ENCODE measurements around the gene FDXR. TPM values are rescaled to one million over a fixed set of nuclear protein-coding genes. Genes with fewer than 3 reads are reported as not detected.
A peak's percentile ranks its signal among the peaks of the same experiment; 100 is the strongest.

The FDXR gene
- total RNA-seq, 5 donors from 2014 or later (not counting 1 experiment from before 2014, with no cell fraction given), result 4.2 to 20.7 (median 15.3) TPM

- H3K9me3 Mint-ChIP-seq, result no peaks in the 10 kb centered on the region
- Histone ChIP-seq H3K9me3 (no peaks in the 10 kb centered on the region), H3K27me3 (replicated peaks in 1 of 2; ENCODE audit: control insufficient read depth in 2 of 2, extremely low read depth in 1 of 2, insufficient read depth in 2 of 2, low read length in 1 of 2) (peaks cover 3 to 69% of the 10 kb centered on the region in 2 experiments), H3K36me3 (ENCODE audit: control insufficient read depth in 2 of 2, extremely low read depth in 1 of 2, insufficient read depth in 1 of 2, low read length in 1 of 2) (no peaks in the 10 kb centered on the region), H3K27ac (ENCODE audit: low read length) (no peak overlapping the region), H3K4me1 (ENCODE audit: control insufficient read depth in 1 of 2, extremely low read depth in 1 of 2, insufficient read depth in 2 of 2, low read length in 2 of 2) (peaks cover 0 to 15% of the 10 kb centered on the region in 2 experiments), H3K4me3 (ENCODE audit: control insufficient read depth in 1 of 2, extremely low read depth in 1 of 2, low read length in 1 of 2) (no peak overlapping the region)
- H3K27me3 Mint-ChIP-seq, result peaks cover 33 to 45% of the 10 kb centered on the region in 2 donors
- ATAC-seq (replicated peaks in 1 of 4) (no peak), DNase-seq (no peak)
- no peak overlapping the region for H3K27ac Mint-ChIP-seq
- H3K36me3 Mint-ChIP-seq, result no peaks in the 10 kb centered on the region
- WGBS (ENCODE audit: insufficient coverage), result 64% methylated on average over 27 of the region's 29 CpGs
- ChIA-PET POLR2A (interaction anchor here in 1 of 2 donors (0.7 kb wide), 1 partner anchor 468 kb away, joined by 4 read pairs; no protein-coding TSS in a partner anchor), CTCF (interaction anchor here in 1 of 2 donors (1.3 kb wide), 1 partner anchor 21 kb away, joined by 8 read pairs; no protein-coding TSS in a partner anchor)
- peak overlapping the region in 1 of 3 donors; percentile 45 for H3K4me3 Mint-ChIP-seq
- H3K4me1 Mint-ChIP-seq, result peaks cover 10 to 18% (median 12%) of the 10 kb centered on the region in 3 donors
These were observed 21.1 kb downstream of the FDXR start for GRCh38 chr17:74851612-74852236.

GRCh38 chr17:74850914-74851313, 21.9 kb downstream of the FDXR start:
- Histone ChIP-seq H3K4me3 (ENCODE audit: control insufficient read depth in 1 of 2, extremely low read depth in 1 of 2, low read length in 1 of 2) (no peak overlapping the region), H3K27me3 (replicated peaks in 1 of 2; ENCODE audit: control insufficient read depth in 2 of 2, extremely low read depth in 1 of 2, insufficient read depth in 2 of 2, low read length in 1 of 2) (peaks cover 2 to 66% of the 10 kb centered on the region in 2 experiments), H3K9me3 (no peaks in the 10 kb centered on the region), H3K27ac (ENCODE audit: low read length) (no peak overlapping the region), H3K36me3 (ENCODE audit: control insufficient read depth in 2 of 2, extremely low read depth in 1 of 2, insufficient read depth in 1 of 2, low read length in 1 of 2) (no peaks in the 10 kb centered on the region), H3K4me1 (ENCODE audit: control insufficient read depth in 1 of 2, extremely low read depth in 1 of 2, insufficient read depth in 2 of 2, low read length in 2 of 2) (peaks cover 0 to 15% of the 10 kb centered on the region in 2 experiments)
- peak overlapping the region in 1 of 3 donors; percentile 45 for H3K4me3 Mint-ChIP-seq
- no peak for DNase-seq
- no peaks in the 10 kb centered on the region for H3K9me3 Mint-ChIP-seq
- ChIA-PET POLR2A (no interaction called here), CTCF (interaction anchor here in 1 of 2 donors (0.9 kb wide), 1 partner anchor 45 kb away, joined by 3 read pairs; no protein-coding TSS in a partner anchor)
- no peak overlapping the region for H3K27ac Mint-ChIP-seq
- H3K4me1 Mint-ChIP-seq, result peaks cover 10 to 18% (median 12%) of the 10 kb centered on the region in 3 donors
- ATAC-seq (replicated peaks in 1 of 4), result no peak
- peaks cover 26 to 37% of the 10 kb centered on the region in 2 donors for H3K27me3 Mint-ChIP-seq
- WGBS (ENCODE audit: insufficient coverage), result 55% methylated on average over 2 of the region's 3 CpGs
- no peaks in the 10 kb centered on the region for H3K36me3 Mint-ChIP-seq

- Mint-ChIP-seq H3K9me3 (no peaks in the 10 kb centered on the region), H3K4me3 (no peak overlapping the region), H3K27ac (no peak overlapping the region), H3K27me3 (peaks cover 22 to 31% of the 10 kb centered on the region in 2 donors), H3K4me1 (peaks cover 10 to 18% (median 12%) of the 10 kb centered on the region in 3 donors), H3K36me3 (no peaks in the 10 kb centered on the region)
- Histone ChIP-seq H3K9me3 (no peaks in the 10 kb centered on the region), H3K27ac (ENCODE audit: low read length) (no peak overlapping the region), H3K4me1 (ENCODE audit: control insufficient read depth in 1 of 2, extremely low read depth in 1 of 2, insufficient read depth in 2 of 2, low read length in 2 of 2) (peaks cover 0 to 15% of the 10 kb centered on the region in 2 experiments), H3K36me3 (ENCODE audit: control insufficient read depth in 2 of 2, extremely low read depth in 1 of 2, insufficient read depth in 1 of 2, low read length in 1 of 2) (no peaks in the 10 kb centered on the region), H3K27me3 (replicated peaks in 1 of 2; ENCODE audit: control insufficient read depth in 2 of 2, extremely low read depth in 1 of 2, insufficient read depth in 2 of 2, low read length in 1 of 2) (peaks cover 2 to 63% of the 10 kb centered on the region in 2 experiments), H3K4me3 (ENCODE audit: control insufficient read depth in 1 of 2, extremely low read depth in 1 of 2, low read length in 1 of 2) (no peak overlapping the region)
- ATAC-seq (replicated peaks in 1 of 4) (no peak), DNase-seq (no peak)
- ChIA-PET POLR2A (no interaction called here), CTCF (interaction anchor here in 1 of 2 donors (0.9 kb wide), 1 partner anchor 45 kb away, joined by 3 read pairs; no protein-coding TSS in a partner anchor)
- WGBS (ENCODE audit: insufficient coverage), result 85% methylated on average over 17 of the region's 17 CpGs
These were observed 22.5 kb downstream of the FDXR start for GRCh38 chr17:74850310-74850709.

- no peak overlapping the region for H3K4me3 Mint-ChIP-seq
- POLR2A ChIA-PET, result no interaction called here
- 74% methylated on average over 7 of the region's 9 CpGs for WGBS (ENCODE audit: insufficient coverage)
These were observed 24.0 kb downstream of the FDXR start for GRCh38 chr17:74848656-74849399.

GRCh38 chr17:74846621-74847020, 26.2 kb downstream of the FDXR start:
- Mint-ChIP-seq H3K9me3 (no peaks in the 10 kb centered on the region), H3K36me3 (peaks cover 8% of the 10 kb centered on the region), H3K27ac (no peak overlapping the region), H3K4me1 (peaks cover 6 to 13% (median 8%) of the 10 kb centered on the region in 3 donors), H3K27me3 (peaks cover 14 to 18% of the 10 kb centered on the region in 2 donors), H3K4me3 (no peak overlapping the region)
- Histone ChIP-seq H3K27ac (ENCODE audit: low read length) (no peak overlapping the region), H3K27me3 (replicated peaks in 1 of 2; ENCODE audit: control insufficient read depth in 2 of 2, extremely low read depth in 1 of 2, insufficient read depth in 2 of 2, low read length in 1 of 2) (peaks cover 2 to 43% of the 10 kb centered on the region in 2 experiments), H3K36me3 (ENCODE audit: control insufficient read depth in 2 of 2, extremely low read depth in 1 of 2, insufficient read depth in 1 of 2, low read length in 1 of 2) (no peaks in the 10 kb centered on the region), H3K4me3 (ENCODE audit: control insufficient read depth in 1 of 2, extremely low read depth in 1 of 2, low read length in 1 of 2) (no peak overlapping the region), H3K4me1 (ENCODE audit: control insufficient read depth in 1 of 2, extremely low read depth in 1 of 2, insufficient read depth in 2 of 2, low read length in 2 of 2) (peaks cover 0 to 8% of the 10 kb centered on the region in 2 experiments), H3K9me3 (no peaks in the 10 kb centered on the region)
- ATAC-seq (replicated peaks in 1 of 4) (no peak), DNase-seq (no peak)
- 98% methylated on average over 16 of the region's 16 CpGs for WGBS (ENCODE audit: insufficient coverage)
- POLR2A ChIA-PET, result no interaction called here
- CTCF ChIA-PET, result no interaction called here

More at GRCh38 chr17:74848656-74849399, 24.0 kb downstream of the FDXR start:
- no peak for ATAC-seq (replicated peaks in 1 of 4)
- CTCF ChIA-PET, result no interaction called here
- no peak overlapping the region for H3K4me3 ChIP-seq (ENCODE audit: control insufficient read depth in 1 of 2, extremely low read depth in 1 of 2, low read length in 1 of 2)
- Mint-ChIP-seq H3K36me3 (peaks cover 4% of the 10 kb centered on the region), H3K27ac (no peak overlapping the region), H3K4me1 (peaks cover 10 to 18% (median 12%) of the 10 kb centered on the region in 3 donors), H3K27me3 (peaks cover 10 to 21% of the 10 kb centered on the region in 2 donors), H3K9me3 (no peaks in the 10 kb centered on the region)
- peaks cover 0 to 15% of the 10 kb centered on the region in 2 experiments for H3K4me1 ChIP-seq (ENCODE audit: control insufficient read depth in 1 of 2, extremely low read depth in 1 of 2, insufficient read depth in 2 of 2, low read length in 2 of 2)
- H3K27me3 ChIP-seq (replicated peaks in 1 of 2; ENCODE audit: control insufficient read depth in 2 of 2, extremely low read depth in 1 of 2, insufficient read depth in 2 of 2, low read length in 1 of 2), result peaks cover 2 to 51% of the 10 kb centered on the region in 2 experiments
- no peaks in the 10 kb centered on the region for H3K9me3 ChIP-seq
- H3K36me3 ChIP-seq (ENCODE audit: control insufficient read depth in 2 of 2, extremely low read depth in 1 of 2, insufficient read depth in 1 of 2, low read length in 1 of 2), result no peaks in the 10 kb centered on the region
- DNase-seq, result no peak
- H3K27ac ChIP-seq (ENCODE audit: low read length), result no peak overlapping the region

GRCh38 chr17:74843352-74843627, 29.5 kb downstream of the FDXR start:
- Histone ChIP-seq H3K36me3 (ENCODE audit: control insufficient read depth in 2 of 2, extremely low read depth in 1 of 2, insufficient read depth in 1 of 2, low read length in 1 of 2) (peaks cover 0 to 3% of the 10 kb centered on the region in 2 donors), H3K27me3 (replicated peaks in 1 of 2; ENCODE audit: control insufficient read depth in 2 of 2, extremely low read depth in 1 of 2, insufficient read depth in 2 of 2, low read length in 1 of 2) (peaks cover 0 to 25% of the 10 kb centered on the region in 2 experiments), H3K9me3 (no peaks in the 10 kb centered on the region), H3K4me1 (ENCODE audit: control insufficient read depth in 1 of 2, extremely low read depth in 1 of 2, insufficient read depth in 2 of 2, low read length in 2 of 2) (peaks cover 0 to 17% of the 10 kb centered on the region in 2 experiments), H3K27ac (ENCODE audit: low read length) (no peak overlapping the region), H3K4me3 (ENCODE audit: control insufficient read depth in 1 of 2, extremely low read depth in 1 of 2, low read length in 1 of 2) (no peak overlapping the region)
- 63% methylated on average over 26 of the region's 26 CpGs for WGBS (ENCODE audit: insufficient coverage)
- Mint-ChIP-seq H3K4me1 (peaks cover 15 to 21% (median 16%) of the 10 kb centered on the region in 3 donors), H3K36me3 (peaks cover 12% of the 10 kb centered on the region), H3K9me3 (no peaks in the 10 kb centered on the region), H3K27ac (no peak overlapping the region), H3K4me3 (no peak overlapping the region), H3K27me3 (peaks cover 11 to 13% of the 10 kb centered on the region in 2 donors)
- peak in 1 of 4 experiments; percentile 31 for ATAC-seq (replicated peaks in 1 of 4)
- ChIA-PET POLR2A (interaction anchor here in 1 of 2 donors (0.6 kb wide), 1 partner anchor 1251 kb away, joined by 4 read pairs; no protein-coding TSS in a partner anchor), CTCF (interaction anchor here in 1 of 2 donors (0.6 to 1.2 kb wide), 2 partner anchors 19 to 562 kb away, joined by 4 read pairs; no protein-coding TSS in a partner anchor)
- no peak for DNase-seq

All from T-cell (primary cell).